Fibroblast of the aortic adventitia (primary cell): ENCODE measurements around the gene F2RL2. TPM values are rescaled to one million over a fixed set of nuclear protein-coding genes. Genes with fewer than 3 reads are reported as not detected.

Experiments used
- DNase-seq: peaks from one replicate; pipeline ENCODE4 v3.0.0-alpha.2; 2010; ENCODE audit warnings: low read depth
- H3K4me3 ChIP-seq: 2 replicates; pipeline ENCODE4 v1.5.1; 2011; ENCODE audit warnings: low read depth, mild to moderate bottlenecking, control low read depth, low read length, moderate library complexity
- total RNA-seq: library from RNA; depleted of rRNA; stranded (reverse); fragments of >200 nt; gene quantifications from 2 replicates; pipeline ENCODE4 v1.2.3, GENCODE V29; 2012; ENCODE audit warnings: low replicate concordance
- TF ChIP-seq, protein P1 (sequence below): IDR thresholded peaks from 2 replicates; pipeline ENCODE4 v1.5.1; 2011; ENCODE audit warnings: mild to moderate bottlenecking, low read length, control low read depth, inconsistent platforms; ENCODE audit not compliant: insufficient read depth

F2RL2 gene
- total RNA-seq, 1 donor, result 18.6 TPM

DNA sequence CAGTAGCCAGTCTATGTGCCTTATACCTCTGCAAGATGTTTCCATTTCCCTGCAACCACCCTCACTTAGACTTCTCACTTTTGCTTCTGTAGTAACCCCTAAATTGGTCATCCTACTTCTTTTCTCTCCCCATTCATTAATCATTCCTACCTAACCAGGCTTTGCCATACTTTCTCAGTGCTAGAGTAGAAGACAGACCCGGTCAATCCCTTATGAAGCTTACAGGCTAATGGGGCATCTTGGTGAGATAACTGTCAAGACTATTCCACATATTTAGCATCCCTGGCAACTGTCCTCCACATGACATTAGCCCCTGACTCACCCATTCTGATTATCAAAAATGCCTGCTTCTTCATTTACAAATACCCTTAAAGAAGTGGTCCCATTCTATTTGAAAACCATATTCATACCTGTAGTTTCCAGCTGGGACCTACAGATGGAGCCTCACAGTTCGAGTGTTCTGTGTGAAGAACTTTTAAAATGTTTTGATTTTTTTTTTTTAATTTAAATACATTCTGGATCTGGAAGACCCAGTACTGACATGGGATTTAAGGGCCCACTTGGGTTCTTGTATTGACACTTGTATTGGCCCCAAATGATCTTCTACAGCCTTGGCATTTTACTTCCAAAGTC is 21.0 kb downstream of the F2RL2 start:
- TF ChIP-seq, protein P1, sequence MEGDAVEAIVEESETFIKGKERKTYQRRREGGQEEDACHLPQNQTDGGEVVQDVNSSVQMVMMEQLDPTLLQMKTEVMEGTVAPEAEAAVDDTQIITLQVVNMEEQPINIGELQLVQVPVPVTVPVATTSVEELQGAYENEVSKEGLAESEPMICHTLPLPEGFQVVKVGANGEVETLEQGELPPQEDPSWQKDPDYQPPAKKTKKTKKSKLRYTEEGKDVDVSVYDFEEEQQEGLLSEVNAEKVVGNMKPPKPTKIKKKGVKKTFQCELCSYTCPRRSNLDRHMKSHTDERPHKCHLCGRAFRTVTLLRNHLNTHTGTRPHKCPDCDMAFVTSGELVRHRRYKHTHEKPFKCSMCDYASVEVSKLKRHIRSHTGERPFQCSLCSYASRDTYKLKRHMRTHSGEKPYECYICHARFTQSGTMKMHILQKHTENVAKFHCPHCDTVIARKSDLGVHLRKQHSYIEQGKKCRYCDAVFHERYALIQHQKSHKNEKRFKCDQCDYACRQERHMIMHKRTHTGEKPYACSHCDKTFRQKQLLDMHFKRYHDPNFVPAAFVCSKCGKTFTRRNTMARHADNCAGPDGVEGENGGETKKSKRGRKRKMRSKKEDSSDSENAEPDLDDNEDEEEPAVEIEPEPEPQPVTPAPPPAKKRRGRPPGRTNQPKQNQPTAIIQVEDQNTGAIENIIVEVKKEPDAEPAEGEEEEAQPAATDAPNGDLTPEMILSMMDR, result peak; percentile 63
- peak; percentile 59 for DNase-seq
- H3K4me3 ChIP-seq, result no peak overlapping the region

- DNase-seq, result peak; percentile 88
- TF ChIP-seq, protein P1, result peak; percentile 73
- no peak overlapping the region for H3K4me3 ChIP-seq
These were observed 21.7 kb downstream of the F2RL2 start for GRCh38 chr5:76601470-76601869.

GRCh38 chr5:76600716-76601115 is 22.5 kb downstream of the F2RL2 start:
- no peak overlapping the region for H3K4me3 ChIP-seq
- TF ChIP-seq, protein P1, result no peak
- no peak for DNase-seq

DNA sequence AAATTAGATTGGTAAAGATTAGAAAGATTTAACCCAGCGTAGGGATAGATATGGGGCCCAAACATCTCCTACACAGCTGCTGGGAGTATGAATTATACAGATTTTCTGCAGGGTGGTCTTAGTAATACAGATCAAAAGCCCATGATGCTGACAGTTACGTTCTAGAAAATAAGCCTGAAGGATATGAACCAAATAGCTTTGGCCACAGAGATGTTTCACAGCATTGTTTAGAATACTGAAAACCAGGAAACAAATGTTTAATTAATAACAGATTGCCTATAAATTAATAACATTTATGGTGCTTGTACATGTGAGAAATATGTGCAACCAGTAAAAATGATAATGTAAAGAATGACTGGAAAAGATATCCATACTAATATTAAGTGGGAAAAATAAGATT is 24.7 kb downstream of the F2RL2 start:
- TF ChIP-seq, protein P1, result no peak
- no peak for DNase-seq

DNA sequence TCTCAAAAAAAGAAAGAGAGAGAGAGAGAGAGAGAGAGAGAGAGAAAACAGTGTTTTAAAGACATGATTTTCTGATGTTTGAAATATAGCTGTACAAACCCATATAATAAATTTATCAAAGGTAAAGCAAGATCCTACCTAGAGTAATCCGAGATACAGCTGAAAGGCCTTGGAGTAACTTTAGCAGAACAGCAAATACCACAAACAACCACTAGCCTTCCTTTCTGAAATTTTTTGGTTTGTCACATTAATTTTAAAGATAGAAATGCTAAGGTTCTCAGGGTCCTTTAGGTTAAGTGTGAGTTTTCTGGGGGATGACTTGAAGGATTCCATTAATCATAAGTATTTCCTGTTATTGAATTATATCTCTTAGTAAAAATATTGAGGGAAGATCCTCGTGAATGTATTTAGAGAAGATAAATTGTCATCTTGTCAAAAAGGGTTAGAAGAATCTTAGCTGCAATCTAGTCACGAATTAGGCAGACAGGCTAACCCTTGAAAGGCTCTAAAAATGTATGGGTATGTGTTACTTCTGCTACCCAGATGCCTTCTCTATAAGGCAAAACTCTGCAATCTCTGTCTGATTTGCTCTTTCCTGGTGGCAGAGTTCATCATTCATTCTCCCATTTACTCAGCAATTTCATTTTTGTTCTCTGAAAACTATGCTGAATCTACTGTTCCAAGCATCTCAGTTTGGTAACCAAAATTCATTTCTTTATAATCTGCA is 27.3 kb downstream of the F2RL2 start:
- TF ChIP-seq, protein P1, result no peak
- DNase-seq, result no peak
- H3K4me3 ChIP-seq, result no peak overlapping the region

More for the DNA sequence above, 24.7 kb downstream of the F2RL2 start:
- no peak overlapping the region for H3K4me3 ChIP-seq

DNA sequence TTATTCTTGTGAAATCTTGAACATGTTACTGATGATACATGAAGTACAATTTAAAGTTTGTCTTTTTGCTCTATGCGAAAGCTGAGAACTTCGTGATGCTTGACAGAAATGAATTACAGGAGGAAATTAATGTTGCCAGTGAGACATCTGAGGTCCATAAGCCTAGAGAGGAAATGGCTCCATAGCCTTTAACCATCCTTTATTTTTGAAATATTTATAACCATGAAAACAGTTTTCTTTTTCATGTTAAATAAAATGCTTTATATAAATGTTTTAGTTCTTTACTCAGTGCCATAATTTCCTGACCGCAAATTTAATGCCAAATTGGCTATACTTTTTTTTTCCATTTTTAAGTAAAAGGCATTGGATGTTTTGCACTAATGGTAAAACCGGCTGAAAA is 29.1 kb downstream of the F2RL2 start:
- no peak for DNase-seq
- no peak overlapping the region for H3K4me3 ChIP-seq
- TF ChIP-seq, protein P1, result no peak
